COLO829 (cell line): Measurements from ENCODE around the gene NOS3.
"Not testable (repeated sequence)": the region's sequence is repeated elsewhere in the genome, so short reads cannot be mapped to it uniquely, and the experiment has no call there.

Source experiments
- DNase-seq: peaks from one replicate; pipeline ENCODE4 v3.0.0; 2012; ENCODE audit warnings: low spot score

NOS3 gene

DNA sequence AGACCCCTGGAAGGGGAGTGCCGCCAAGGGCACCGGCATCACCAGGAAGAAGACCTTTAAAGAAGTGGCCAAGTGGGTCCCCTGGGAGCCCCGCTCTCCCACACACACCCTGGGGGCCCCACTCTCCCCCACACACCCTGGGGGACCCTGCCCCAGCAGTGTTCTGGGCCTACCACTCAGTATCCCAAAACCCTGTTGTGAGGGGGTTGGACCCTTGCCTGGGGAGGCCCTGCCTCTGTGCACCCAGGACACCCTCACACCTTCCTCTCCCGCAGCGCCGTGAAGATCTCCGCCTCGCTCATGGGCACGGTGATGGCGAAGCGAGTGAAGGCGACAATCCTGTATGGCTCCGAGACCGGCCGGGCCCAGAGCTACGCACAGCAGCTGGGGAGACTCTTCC lies 10.7 kb downstream of the NOS3 start:
- no peak for DNase-seq

DNA sequence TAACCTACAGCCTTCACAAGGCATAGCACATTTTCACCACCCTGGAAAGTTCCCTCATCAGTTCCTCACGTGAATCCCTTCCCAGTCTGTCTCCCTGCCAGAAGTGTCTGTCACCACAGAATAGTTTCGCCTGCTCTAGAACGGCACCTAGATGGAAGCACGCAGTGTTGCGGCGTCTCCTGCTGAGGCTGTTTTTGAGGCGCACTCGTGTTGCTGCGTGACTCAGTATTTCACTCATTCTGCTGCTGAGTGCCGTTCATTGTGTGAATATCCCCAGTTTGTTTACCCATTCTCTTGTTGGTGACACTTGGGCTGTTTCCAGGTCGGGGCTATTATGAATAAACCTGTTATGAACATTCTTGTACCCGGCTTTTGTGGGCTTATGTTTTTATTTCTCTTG lies 12.8 kb downstream of the NOS3 start:
- DNase-seq = no peak

DNA sequence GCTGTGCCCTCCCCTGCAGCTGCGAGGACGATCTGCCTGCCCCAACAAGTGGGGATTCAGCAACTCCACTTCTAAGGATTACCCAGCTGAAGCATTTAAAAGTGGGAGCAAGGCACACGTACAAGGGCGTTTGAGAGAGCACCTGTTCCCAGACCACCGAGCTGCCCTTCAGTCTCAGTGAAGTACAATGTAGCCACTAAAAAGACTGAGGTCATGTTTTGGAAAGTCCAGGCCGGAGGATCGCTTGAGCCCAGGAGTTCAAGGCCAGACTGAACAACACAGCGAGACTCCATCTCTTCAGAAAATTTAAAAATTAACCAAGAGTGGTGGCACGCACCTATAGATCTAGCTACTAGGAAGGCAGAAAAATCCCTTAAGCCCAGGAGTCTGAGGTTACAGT lies 14.7 kb downstream of the NOS3 start:
- no peak for DNase-seq

- no peak for DNase-seq
Measured at GRCh38 chr7:151006590-151007300, 15.9 kb downstream of the NOS3 start.

DNA sequence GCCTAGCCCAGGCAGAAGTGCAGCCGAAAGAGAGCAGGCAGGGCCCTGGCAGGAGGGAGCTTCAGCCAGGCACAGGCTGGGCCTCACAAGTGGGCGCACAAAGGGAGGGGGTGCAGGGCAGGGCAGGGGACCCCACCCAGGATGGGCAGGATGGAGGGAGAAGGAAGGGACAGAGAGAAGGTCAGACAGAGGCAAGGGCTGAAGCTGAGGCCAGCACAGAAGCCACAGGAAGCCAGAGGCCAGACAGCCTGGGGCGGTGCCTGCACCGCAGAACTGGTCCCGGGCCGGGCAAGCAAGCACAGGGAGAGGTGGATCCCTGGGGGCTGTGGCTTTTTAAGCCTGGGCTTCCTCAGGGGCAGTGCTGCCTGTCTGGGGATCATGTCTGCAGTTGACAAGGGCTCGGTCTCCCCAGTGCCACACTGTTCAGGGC lies 16.7 kb downstream of the NOS3 start:
- DNase-seq = no peak

DNA sequence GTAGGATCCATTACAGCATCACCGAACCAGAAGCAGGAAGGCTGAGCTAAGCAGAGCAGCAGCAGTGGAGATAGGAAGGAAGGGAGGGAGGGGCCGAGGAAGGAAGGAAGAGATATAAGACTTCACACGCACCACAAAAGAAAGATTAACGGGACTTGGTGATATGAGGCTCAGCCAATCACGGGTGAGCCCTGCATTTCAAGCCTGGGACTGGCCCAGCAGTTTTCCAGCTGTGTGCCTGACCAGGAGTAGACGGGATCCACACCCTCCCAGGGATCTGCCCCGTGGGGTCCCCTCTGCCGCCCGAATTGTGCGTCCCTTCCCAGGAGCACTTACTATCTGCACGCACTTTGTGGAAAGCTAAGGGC lies 17.3 kb downstream of the NOS3 start:
- no peak for DNase-seq

- peak; percentile 62 for DNase-seq
Measured at GRCh38 chr7:151008511-151009323, 17.9 kb downstream of the NOS3 start.

DNA sequence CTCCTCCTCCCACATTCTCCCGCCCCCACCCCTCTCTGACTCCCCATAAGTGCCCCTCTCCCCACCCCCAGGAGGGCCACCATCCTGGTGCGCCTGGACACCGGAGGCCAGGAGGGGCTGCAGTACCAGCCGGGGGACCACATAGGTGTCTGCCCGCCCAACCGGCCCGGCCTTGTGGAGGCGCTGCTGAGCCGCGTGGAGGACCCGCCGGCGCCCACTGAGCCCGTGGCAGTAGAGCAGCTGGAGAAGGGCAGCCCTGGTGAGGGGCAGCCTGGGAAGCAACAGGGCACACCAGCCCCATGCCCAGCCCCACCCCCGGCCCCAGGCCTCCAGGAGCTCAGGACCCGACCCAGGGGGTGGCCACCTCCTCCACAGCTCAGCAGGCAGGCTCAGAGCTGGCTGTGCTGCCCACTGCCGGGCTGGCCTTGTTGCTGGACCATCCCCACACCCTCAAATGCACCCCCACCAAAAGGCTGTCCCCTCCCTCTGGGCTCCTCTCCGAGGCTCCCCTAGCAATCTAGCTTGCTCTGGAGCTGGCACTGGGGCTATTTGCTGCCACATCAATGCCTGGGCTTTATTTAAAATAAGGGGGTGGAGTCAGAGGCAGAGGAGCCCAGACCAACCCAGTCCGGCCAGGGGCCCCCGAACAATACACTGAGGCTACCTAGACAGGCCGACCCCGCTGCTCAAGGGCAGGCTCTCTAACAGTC lies 18.7 kb downstream of the NOS3 start:
- no peak for DNase-seq

DNA sequence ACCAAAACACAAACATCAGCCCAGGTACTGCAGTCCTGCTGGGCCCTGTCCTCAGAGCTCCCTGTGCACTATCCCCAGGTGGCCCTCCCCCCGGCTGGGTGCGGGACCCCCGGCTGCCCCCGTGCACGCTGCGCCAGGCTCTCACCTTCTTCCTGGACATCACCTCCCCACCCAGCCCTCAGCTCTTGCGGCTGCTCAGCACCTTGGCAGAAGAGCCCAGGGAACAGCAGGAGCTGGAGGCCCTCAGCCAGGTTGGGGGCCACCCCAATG lies 19.2 kb downstream of the NOS3 start:
- DNase-seq = no peak

GRCh38 chr7:151010307-151011096 lies 19.7 kb downstream of the NOS3 start:
- no peak for DNase-seq

DNA sequence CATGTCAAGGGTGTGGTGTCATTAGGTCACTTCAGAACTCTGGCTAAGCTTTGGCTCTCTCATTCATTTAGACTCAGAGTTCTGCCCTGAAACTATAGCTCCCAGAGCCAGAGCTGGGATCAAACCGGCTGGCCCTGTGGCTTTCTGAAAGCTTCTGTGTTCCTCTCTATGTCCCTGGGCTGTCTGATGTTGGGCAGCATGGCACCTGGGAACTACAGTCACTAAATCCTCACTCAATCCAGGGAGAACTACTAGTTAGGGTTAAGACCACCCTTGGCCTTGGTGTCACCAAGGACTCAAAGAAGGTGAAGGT lies 20.2 kb downstream of the NOS3 start:
- DNase-seq = no peak

GRCh38 chr7:151011616-151012015 lies 20.8 kb downstream of the NOS3 start:
- not testable (repeated sequence) for DNase-seq

DNA sequence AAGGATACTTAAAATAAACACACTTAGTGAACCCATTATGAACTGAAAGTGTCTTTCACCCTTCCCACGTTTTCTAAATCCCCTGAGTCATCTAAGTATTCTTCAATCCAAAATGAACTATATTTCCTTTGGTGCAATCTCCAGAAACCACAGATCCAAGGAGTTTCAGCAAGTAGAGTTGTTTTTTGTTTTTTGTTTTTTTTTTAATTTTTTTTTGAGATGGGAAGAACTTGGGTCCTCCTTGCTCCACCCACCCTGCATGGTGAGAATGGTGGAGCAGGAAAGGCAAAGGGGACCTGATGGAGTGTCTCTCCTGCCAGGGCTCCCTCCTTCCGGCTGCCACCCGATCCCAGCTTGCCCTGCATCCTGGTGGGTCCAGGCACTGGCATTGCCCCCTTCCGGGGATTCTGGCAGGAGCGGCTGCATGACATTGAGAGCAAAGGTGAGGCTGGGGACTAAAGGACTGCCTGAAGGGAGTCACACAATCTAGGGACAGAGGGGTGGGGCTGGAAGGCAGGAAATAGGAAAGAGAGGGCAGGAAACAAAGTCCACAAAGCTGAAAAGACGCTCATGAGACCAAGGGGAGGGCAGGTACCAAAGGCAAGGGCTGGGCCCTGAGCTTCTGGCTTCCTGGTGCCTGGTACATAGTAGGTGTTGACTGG lies 21.3 kb downstream of the NOS3 start:
- DNase-seq = no peak

- peak; percentile 56 for DNase-seq
Measured at GRCh38 chr7:151012911-151013347, 22.1 kb downstream of the NOS3 start.

- DNase-seq = no peak
Measured at GRCh38 chr7:151013356-151013732, 22.5 kb downstream of the NOS3 start.

GRCh38 chr7:151013733-151014497 lies 23.1 kb downstream of the NOS3 start:
- no peak for DNase-seq

GRCh38 chr7:151014950-151015349 lies 24.1 kb downstream of the NOS3 start:
- DNase-seq = no peak

DNA sequence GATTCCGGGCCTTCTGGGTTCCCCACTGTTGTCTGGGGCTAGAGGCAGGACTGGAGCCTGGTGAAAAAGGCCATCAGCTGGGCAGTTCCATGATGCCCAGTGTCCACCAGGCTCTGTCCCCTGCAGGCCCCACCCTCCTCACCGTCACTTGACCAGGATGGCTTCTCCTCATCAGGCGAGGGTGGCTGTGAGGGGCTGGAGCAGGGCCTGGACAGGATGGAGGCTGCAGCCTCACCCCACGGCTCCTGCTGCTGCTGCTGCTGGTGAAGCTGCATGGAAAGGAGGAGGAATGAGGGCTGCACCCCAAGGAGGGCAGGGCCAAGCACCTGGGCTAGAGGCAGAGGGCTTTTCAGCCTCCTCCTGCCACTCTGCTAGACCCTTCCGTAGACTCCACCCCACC lies 25.1 kb downstream of the NOS3 start:
- DNase-seq = no peak

DNA sequence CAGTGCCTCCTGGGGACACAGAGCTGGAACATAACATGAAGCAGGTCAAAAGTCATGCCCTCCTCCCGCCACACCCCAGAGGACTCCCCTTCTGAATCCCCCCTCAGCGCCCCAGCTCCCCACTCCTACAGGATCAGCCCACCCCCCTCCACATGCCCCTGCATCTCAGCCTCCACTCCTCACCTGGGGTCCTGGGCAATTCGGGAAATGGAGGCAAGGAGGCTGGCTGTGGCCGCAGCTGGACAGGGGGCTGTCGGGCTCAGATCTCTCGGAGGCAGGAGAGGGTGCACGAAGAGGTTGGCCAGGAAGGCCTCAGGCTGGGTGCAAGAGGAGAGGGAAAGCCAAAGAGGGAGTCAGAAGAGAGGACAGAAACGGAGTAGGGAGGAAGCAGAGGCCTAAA lies 25.7 kb downstream of the NOS3 start:
- DNase-seq = no peak

- no peak for DNase-seq
Measured at GRCh38 chr7:151016942-151017341, 26.1 kb downstream of the NOS3 start.

GRCh38 chr7:151017370-151017952 lies 26.6 kb downstream of the NOS3 start:
- DNase-seq = no peak
